GM20431 (cell line): ENCODE data around the gene JARID2.

Source experiments
- in situ Hi-C: fragments of 300-500 bp; cut with MseI, MboI; formaldehyde crosslinking; loops from one replicate; pipeline ENCODE4 v1.15.0; 2020; ENCODE audit warnings: low sequenced_read_pairs; ENCODE audit not compliant: unreplicated experiment

The JARID2 gene

GRCh38 chr6:15427331-15428070 lies 181.6 kb downstream of the JARID2 start:
- in situ Hi-C loops = no loop called here

GRCh38 chr6:15429141-15430110 lies 183.6 kb downstream of the JARID2 start:
- in situ Hi-C loops = no loop called here

DNA sequence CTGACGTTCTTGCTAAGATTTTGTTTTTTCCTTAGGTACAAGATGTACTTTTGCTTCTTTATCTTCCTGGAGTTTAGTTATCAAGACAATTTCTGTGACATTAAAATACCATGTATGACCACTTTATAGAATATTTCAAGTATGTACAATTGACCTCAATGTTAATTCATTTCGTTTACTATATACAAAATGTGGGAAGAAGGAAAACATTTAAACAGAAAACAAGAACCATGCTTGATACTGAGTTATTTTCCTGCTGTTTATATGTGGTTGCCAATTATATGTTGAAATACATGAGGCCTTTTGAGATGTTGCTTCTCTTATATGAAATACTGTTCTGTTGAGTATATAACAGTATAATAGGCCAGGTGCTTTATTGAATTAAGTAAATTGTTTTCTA lies 184.3 kb downstream of the JARID2 start:
- in situ Hi-C loops = no loop called here

- in situ Hi-C loops = no loop called here
These were observed 185.1 kb downstream of the JARID2 start for GRCh38 chr6:15430931-15431405.

DNA sequence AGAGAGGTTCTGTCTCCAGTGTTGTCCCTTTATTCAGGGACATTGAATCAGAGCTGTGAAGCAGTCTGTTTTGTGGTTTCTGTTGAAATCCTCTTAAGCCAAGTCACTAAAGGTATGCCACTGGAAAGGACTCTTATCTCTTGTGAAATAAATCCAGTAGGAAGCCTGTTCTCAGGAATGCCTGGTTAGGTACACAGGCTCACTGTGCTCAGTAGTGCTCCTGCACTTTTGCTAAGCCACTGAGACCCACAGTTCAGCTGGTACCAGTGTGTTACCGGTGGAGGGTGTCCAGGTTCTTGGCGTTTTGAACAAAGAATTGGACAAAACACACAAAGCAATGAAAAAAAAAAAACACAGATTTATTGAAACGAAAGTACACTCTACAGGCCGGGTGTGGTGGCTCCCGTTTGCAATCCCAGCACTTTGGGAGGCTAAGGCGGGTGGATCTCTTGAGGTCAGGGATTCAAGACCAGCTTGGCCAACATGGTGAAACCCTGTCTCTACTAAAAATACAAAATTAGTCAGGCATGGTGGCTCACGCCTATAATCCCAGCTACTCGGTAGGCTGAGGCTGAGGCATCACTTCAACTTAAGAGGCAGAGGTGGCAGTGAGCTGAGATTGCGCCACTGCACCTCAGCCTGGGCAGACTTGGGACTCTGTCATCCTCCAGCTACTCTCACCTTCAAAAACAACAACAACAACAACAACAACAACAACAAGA lies 186.1 kb downstream of the JARID2 start:
- in situ Hi-C loops = no loop called here

DNA sequence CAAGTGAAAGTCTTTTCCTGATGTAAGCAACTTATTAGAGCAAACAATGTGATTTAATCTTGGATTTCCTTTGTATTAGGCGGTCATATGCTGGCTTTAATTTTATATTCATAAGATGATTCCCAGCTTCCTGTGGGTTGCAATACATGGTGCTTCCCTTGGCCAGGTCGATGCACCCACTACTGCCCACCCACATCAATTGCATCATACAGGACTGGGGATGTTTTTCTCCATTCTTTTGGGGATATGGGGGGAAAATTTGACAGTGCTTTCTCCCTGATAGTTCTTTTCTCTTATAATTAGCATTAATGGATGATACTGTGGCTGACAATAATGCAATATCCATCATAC lies 187.6 kb downstream of the JARID2 start:
- in situ Hi-C loops = no loop called here

- in situ Hi-C loops = no loop called here
These were observed 188.4 kb downstream of the JARID2 start for GRCh38 chr6:15434263-15434662.

- in situ Hi-C loops = no loop called here
These were observed 189.0 kb downstream of the JARID2 start for GRCh38 chr6:15434823-15435380.

GRCh38 chr6:15435468-15435867 lies 189.6 kb downstream of the JARID2 start:
- in situ Hi-C loops = no loop called here

DNA sequence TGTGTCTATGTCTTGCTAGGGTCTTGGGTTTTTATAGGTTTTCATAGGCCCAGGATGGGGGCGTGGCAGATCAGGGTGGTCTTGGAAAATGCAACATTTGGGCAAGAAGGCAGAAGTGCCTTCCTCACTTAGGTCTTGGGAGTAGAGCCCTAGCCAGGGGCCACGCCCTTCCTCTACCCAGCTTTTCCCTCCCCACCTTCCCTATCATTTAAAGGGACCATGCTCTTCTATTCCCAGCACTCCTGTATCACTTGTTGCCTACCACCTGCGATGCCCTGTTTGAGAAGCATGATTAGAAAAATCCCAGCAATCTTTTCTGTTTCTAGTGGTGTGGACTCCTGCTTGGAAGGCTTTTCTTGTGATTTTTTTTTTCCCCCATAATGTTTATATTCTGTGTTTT lies 190.6 kb downstream of the JARID2 start:
- in situ Hi-C loops = no loop called here

- in situ Hi-C loops = no loop called here
These were observed 191.3 kb downstream of the JARID2 start for GRCh38 chr6:15437090-15437635.

DNA sequence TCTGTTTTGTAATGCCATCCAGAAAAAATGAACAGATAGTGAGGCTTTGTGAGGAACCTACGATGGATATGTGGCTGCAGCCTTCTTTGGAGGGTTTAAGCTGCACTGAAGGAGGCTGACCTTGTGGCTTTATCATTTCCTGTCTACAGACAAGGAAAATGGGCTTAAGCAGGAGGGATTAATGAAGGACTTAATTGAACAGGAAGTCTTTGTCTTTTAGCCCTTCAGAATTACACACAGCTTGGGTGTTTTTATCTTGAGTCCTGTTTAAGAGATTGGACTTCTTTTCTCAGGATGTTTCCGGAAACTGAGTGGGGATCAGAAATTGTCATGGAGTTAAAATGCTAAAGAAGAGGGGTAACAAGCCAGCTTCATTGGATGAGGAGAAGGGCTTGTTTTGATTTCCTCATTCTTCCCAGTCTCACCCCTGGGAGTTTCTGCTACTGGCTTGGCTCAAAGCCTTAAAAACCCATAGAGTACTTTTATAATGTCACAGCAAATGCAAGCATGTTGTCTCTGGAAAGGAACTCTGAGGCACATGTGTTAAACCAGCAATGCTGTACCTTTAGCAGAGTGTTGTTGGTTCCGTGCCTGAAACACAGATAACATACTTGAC lies 193.6 kb downstream of the JARID2 start:
- in situ Hi-C loops = no loop called here

GRCh38 chr6:15440040-15440439 lies 194.2 kb downstream of the JARID2 start:
- in situ Hi-C loops = no loop called here

- in situ Hi-C loops = no loop called here
These were observed 195.5 kb downstream of the JARID2 start for GRCh38 chr6:15441215-15441868.

DNA sequence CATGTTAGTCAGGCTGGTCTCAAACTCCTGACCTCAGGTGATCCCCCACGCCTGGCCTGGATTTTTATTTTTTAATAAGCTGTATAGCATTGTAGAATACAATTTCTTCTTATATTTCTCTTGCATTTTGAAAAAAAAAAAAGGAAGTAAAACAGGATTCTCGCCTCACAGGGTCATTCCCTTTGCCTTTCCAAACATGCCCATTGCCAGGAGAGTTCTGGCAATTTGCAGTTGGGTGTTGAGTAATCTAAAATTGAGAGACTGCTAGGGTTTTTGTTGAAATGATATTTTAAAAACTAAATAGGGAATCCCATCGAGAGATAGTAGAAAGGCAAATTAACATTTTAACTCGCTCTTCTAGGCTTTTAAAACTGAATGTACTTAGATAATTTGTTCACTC lies 196.1 kb downstream of the JARID2 start:
- in situ Hi-C loops = no loop called here

GRCh38 chr6:15442467-15442866 lies 196.6 kb downstream of the JARID2 start:
- in situ Hi-C loops = no loop called here

- in situ Hi-C loops = no loop called here
These were observed 197.4 kb downstream of the JARID2 start for GRCh38 chr6:15443119-15443830.

DNA sequence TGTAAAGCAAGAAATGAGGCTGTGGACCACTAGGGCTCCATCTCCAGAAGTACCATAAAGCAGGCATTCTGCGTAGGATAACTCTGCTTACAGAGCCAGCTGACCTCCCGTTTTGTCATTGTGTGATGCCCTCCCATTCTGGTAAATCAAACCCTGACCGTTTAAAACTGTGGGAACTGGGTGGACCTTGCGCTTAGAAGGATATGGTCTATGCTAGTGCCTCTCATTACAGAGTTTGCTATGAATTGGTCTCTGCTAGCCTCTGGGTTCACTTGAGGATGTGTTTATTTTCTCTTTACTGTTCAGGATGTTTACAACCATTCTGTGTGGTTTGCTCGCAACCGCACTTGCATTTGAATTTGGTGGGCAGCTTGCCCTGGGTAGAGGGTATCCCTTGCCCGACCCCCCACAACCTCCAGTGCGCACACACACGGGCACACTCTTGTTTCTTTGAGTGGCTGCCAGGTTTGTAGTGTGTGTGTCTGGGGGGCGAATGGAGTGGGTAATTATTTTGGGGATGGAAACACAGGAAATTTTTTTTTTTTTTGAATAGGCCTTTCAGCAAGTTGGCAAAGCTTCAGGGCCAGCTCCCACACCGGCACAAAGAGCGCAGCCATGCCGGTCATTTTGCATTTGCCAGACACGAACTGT lies 198.3 kb downstream of the JARID2 start:
- in situ Hi-C loops = no loop called here
